GM23248 (cell line): ENCODE measurements around the gene ZFP57.

ENCODE experiments used
- EZH2 ChIP-seq: fragments of 200-600 bp; sonication (generic); IDR thresholded peaks from 2 replicates; pipeline ENCODE4 v1.6.1; 2018; ENCODE audit warnings: antibody characterized with exemption, mild to moderate bottlenecking; ENCODE audit not compliant: insufficient read depth, poor library complexity, severe bottlenecking
- EZH2phosphoT487 ChIP-seq: fragments of 200-600 bp; sonication (generic); IDR thresholded peaks from 2 replicates; pipeline ENCODE4 v1.6.1; 2018; ENCODE audit warnings: antibody characterized with exemption, moderate library complexity, mild to moderate bottlenecking, low read depth; ENCODE audit not compliant: insufficient read depth

GRCh38 chr6:29709188-29709587, 28.2 kb upstream of the ZFP57 start:
- TF ChIP-seq EZH2 (no peak), EZH2phosphoT487 (no peak)
